ENCODE measurements around the gene YTHDC1. TPM values are rescaled to one million over a fixed set of nuclear protein-coding genes. Genes with fewer than 3 reads are reported as not detected.

Gene YTHDC1
- total RNA-seq, 4 donors from 2014 or later: 16.4 to 104 (median 71.3) TPM

GRCh38 chr4:68373513-68373912 lies 23.6 kb upstream of the YTHDC1 start:
- no peaks in the 10 kb centered on the region for H3K9me3 ChIP-seq
- peak; percentile 80 to 81 for DNase-seq
- H3K4me1 ChIP-seq: no peaks in the 10 kb centered on the region
- no peak for TF ChIP-seq POLR2A (IDR thresholded peaks at IDR 0.05)
- TF ChIP-seq, protein P1, sequence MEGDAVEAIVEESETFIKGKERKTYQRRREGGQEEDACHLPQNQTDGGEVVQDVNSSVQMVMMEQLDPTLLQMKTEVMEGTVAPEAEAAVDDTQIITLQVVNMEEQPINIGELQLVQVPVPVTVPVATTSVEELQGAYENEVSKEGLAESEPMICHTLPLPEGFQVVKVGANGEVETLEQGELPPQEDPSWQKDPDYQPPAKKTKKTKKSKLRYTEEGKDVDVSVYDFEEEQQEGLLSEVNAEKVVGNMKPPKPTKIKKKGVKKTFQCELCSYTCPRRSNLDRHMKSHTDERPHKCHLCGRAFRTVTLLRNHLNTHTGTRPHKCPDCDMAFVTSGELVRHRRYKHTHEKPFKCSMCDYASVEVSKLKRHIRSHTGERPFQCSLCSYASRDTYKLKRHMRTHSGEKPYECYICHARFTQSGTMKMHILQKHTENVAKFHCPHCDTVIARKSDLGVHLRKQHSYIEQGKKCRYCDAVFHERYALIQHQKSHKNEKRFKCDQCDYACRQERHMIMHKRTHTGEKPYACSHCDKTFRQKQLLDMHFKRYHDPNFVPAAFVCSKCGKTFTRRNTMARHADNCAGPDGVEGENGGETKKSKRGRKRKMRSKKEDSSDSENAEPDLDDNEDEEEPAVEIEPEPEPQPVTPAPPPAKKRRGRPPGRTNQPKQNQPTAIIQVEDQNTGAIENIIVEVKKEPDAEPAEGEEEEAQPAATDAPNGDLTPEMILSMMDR (IDR thresholded peaks at IDR 0.05): peak in 1 of 4 experiments; percentile 6
- intact Hi-C loops (cut with DNase I; ENCODE audit: low total_unique reads): no loop called here
- H3K4me3 ChIP-seq: peak overlapping the region; percentile 20 to 24
- H3K27me3 ChIP-seq: peaks cover 0 to 4% of the 10 kb centered on the region in 2 donors
- H3K27ac ChIP-seq: peak overlapping the region; percentile 71 to 76
- H3K36me3 ChIP-seq: no peaks in the 10 kb centered on the region

GRCh38 chr4:68372588-68372987 lies 22.7 kb upstream of the YTHDC1 start:
- no peak for DNase-seq
- Histone ChIP-seq H3K4me1 (no peaks in the 10 kb centered on the region), H3K9me3 (no peaks in the 10 kb centered on the region), H3K4me3 (no peak overlapping the region), H3K27me3 (no peaks in the 10 kb centered on the region), H3K36me3 (no peaks in the 10 kb centered on the region), H3K27ac (peak overlapping the region; percentile 71 to 76)
- intact Hi-C loops (cut with DNase I; ENCODE audit: low total_unique reads): no loop called here
- TF ChIP-seq, protein P1 (IDR thresholded peaks at IDR 0.05): no peak
- TF ChIP-seq POLR2A (IDR thresholded peaks at IDR 0.05): no peak

DNA sequence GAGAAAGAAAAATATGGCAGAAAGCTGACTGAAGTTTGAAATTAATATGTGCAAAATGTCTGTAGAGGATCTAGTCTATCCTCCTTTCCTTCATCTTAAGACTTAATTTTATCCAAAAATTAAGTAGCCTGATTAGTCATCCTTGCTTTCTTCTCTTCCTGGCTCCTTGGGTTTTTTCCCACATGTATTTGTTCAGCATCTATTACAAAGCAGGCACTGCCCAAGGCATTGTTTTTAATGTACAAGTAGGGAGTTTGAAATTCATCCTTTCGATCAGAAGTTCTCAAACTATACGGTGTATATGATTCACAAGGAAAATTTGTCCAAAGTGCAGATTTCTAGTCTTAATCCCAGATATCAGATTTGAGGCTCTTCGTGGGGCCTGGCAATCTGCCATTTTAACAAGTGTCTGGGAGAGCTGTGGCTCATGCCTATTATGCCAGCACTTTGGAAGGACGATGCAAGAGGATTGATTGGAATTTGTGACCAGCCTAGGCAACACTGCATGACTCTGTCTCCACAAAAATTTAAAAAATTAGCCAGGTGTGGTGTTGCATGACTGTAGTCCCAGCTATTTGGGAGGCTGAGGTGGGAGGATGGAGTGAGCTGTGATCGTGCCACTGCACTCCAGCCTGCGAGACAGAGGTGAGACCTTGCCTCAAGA lies 19.4 kb upstream of the YTHDC1 start:
- no peaks in the 10 kb centered on the region for H3K36me3 ChIP-seq
- no peaks in the 10 kb centered on the region for H3K9me3 ChIP-seq
- intact Hi-C loops (cut with DNase I; ENCODE audit: low total_unique reads): no loop called here
- no peaks in the 10 kb centered on the region for H3K27me3 ChIP-seq
- no peaks in the 10 kb centered on the region for H3K4me1 ChIP-seq
- H3K4me3 ChIP-seq: no peak overlapping the region
- no peak overlapping the region for H3K27ac ChIP-seq
- TF ChIP-seq, protein P1 (IDR thresholded peaks at IDR 0.05): no peak
- TF ChIP-seq POLR2A (IDR thresholded peaks at IDR 0.05): no peak
- DNase-seq: no peak

DNA sequence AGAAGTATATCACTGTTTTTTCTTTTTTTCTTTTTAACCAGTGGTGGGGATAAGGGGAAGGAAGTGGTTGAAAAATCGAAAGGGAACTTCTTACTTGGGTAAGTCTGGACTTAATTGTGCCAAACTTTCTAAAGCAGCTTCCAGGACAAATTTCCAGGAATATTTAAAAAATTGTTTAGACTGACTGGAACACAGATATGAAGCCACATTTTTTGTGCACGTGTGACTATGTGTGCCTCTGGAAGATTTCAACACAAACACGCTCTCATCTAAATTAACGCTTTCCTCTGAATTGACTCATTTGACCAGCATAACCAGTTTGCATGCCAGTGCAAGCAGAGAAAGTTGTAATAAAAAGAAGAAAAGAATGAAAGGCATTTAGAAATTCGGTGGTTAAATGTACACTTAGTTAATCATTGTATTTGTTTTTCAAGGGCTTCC lies 18.8 kb upstream of the YTHDC1 start:
- Histone ChIP-seq H3K4me1 (no peaks in the 10 kb centered on the region), H3K4me3 (no peak overlapping the region), H3K9me3 (no peaks in the 10 kb centered on the region), H3K27ac (no peak overlapping the region), H3K36me3 (no peaks in the 10 kb centered on the region), H3K27me3 (no peaks in the 10 kb centered on the region)
- DNase-seq: no peak
- intact Hi-C loops (cut with DNase I; ENCODE audit: low total_unique reads): no loop called here
- TF ChIP-seq POLR2A (IDR thresholded peaks at IDR 0.05): no peak
- TF ChIP-seq, protein P1 (IDR thresholded peaks at IDR 0.05): no peak

DNA sequence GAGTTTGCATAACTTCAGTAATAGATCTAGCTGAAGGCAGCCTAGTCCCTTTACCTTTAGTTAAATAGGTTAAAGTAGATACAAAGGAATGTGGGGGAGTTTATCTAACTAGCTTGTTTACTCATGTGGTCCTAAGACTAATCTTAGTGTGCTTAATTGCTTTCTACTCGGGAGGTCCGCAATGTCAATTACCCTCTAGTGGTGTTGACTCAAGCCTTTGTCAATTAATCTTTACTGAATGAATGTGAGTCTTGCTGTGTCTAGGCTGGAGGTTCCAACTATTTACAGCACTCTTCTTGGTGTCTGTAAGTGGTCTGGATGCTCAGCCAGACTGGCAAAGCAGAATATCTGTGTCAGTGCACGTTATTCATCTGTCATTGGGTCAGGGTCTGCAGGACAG lies 17.9 kb upstream of the YTHDC1 start:
- Histone ChIP-seq H3K27ac (no peak overlapping the region), H3K36me3 (no peaks in the 10 kb centered on the region), H3K4me3 (no peak overlapping the region), H3K9me3 (no peaks in the 10 kb centered on the region), H3K27me3 (no peaks in the 10 kb centered on the region), H3K4me1 (no peaks in the 10 kb centered on the region)
- intact Hi-C loops (cut with DNase I; ENCODE audit: low total_unique reads): no loop called here
- TF ChIP-seq, protein P1 (IDR thresholded peaks at IDR 0.05): no peak
- TF ChIP-seq POLR2A (IDR thresholded peaks at IDR 0.05): no peak
- DNase-seq: no peak
